Fibroblast of lung (primary cell): ENCODE data around the gene MAPT.

Experiments
- EZH2 ChIP-seq: IDR thresholded peaks from 2 replicates; pipeline ENCODE4 v1.5.1; 2012; ENCODE audit warnings: low read length, control low read depth, mild to moderate bottlenecking; ENCODE audit errors: missing control alignments
- TF ChIP-seq, protein P1 (sequence below), 2 donors: IDR thresholded peaks in 1 of 2; conservative IDR thresholded peaks in 1 of 2; 1 replicate in 1 of 2; 2 replicates in 1 of 2; pipeline ENCODE4 v1.5.1; 2011 to 2012; ENCODE audit warnings: low read length in 2 of 2, control low read depth in 1 of 2, inconsistent platforms in 1 of 2, low read depth in 1 of 2, mild to moderate bottlenecking in 1 of 2

DNA sequence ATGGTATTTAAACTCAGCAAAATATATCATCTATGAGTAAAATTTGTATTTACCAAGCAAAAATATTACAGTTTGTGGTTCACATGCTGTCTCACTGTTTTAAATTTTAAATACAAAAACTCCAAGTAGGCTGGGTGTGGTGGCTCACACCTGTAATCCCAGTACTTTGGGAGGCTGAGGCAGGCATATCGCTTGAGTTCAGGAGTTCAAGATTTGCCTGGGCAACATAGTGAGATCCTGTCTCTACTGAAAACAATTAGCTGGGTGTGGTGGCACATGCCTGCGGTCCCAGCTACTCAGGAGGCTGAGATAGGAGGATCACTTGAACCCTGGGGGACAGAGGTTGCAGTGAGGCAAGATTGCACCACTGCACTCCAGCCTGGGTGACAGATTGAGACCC lies 37.3 kb downstream of the MAPT start:
- TF ChIP-seq, protein P1, sequence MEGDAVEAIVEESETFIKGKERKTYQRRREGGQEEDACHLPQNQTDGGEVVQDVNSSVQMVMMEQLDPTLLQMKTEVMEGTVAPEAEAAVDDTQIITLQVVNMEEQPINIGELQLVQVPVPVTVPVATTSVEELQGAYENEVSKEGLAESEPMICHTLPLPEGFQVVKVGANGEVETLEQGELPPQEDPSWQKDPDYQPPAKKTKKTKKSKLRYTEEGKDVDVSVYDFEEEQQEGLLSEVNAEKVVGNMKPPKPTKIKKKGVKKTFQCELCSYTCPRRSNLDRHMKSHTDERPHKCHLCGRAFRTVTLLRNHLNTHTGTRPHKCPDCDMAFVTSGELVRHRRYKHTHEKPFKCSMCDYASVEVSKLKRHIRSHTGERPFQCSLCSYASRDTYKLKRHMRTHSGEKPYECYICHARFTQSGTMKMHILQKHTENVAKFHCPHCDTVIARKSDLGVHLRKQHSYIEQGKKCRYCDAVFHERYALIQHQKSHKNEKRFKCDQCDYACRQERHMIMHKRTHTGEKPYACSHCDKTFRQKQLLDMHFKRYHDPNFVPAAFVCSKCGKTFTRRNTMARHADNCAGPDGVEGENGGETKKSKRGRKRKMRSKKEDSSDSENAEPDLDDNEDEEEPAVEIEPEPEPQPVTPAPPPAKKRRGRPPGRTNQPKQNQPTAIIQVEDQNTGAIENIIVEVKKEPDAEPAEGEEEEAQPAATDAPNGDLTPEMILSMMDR (conservative IDR thresholded peaks at IDR 0.05 in 1 of 2, IDR thresholded peaks at IDR 0.05 in 1 of 2; ENCODE audit: low read depth in 1 of 2, low read length in 2 of 2) = no peak
- TF ChIP-seq EZH2 = no peak
